GM21576 (cell line): ENCODE measurements around the gene DISC1.

Experiments
- ATAC-seq: cut with Tn5 transposase; IDR thresholded peaks from one replicate; pipeline ENCODE4 v1.9.1; 2021; ENCODE audit warnings: mild to moderate bottlenecking, moderate library complexity; ENCODE audit not compliant: unreplicated experiment

DISC1 gene

GRCh38 chr1:232017759-232018158 lies 391.2 kb downstream of the DISC1 start:
- no peak for ATAC-seq

- no peak for ATAC-seq
Measured at GRCh38 chr1:232018231-232019025, 391.8 kb downstream of the DISC1 start.

GRCh38 chr1:232019026-232019340 lies 392.4 kb downstream of the DISC1 start:
- ATAC-seq = no peak

- no peak for ATAC-seq
Measured at GRCh38 chr1:232020352-232020751, 393.8 kb downstream of the DISC1 start.

DNA sequence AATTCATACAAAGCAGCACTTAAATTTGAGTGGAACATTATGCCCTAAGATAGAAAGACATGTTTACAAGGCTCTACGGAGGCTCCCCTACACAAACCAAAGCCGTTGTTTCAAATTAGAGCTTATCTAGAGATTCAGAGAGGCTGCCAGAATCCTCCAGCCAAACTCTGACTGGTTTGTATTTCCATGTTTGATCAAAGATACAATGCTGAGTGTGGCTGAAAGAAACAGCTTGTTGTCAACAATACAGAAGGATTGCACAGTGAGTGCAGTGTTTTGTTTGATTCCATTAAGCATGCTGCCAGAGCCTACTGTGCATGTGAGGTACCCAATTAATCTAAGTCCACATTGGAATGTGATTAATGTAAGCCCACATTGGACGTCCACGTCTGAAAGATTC lies 402.7 kb downstream of the DISC1 start:
- no peak for ATAC-seq

DNA sequence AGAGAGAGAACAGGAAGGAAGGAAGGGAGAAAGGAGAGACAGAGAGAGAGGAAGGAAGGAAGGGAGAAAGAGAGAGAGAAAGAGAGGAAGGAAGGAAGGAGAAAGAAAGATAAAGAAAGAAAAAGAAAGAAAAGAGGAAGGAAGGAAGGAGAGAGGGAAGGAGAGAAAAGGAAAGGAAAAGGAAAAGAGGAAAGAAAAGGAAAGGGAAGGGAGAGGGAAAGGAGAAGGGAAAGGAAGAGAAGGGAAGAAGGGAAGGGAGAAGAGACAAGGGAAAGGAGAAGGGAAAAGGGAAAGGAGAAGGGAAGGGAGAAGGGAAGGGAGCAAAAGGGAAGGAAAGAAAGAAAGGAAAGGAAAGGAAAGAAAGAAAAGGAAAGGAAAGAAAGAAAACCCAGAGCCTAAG lies 404.6 kb downstream of the DISC1 start:
- no peak for ATAC-seq

GRCh38 chr1:232033285-232033684 lies 406.7 kb downstream of the DISC1 start:
- no peak for ATAC-seq

DNA sequence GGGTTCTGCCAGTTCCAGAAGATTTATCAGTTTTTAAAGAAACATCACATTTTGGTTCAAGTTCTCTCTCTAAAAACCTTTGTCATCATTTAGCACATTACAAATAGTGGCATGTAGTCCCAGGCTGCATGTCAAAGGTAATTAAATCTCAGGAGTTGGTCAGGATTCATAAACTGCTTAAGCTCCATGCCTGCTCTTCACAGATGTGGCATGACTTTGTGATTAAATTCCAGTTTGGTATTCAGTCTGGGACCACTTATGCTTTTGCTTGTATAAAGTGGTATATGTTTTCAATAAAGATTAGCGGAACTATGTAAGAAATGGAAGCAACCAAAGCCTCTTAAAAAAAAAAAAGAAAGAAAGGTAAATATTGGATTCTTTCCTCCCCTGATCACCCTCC lies 408.0 kb downstream of the DISC1 start:
- ATAC-seq = no peak

DNA sequence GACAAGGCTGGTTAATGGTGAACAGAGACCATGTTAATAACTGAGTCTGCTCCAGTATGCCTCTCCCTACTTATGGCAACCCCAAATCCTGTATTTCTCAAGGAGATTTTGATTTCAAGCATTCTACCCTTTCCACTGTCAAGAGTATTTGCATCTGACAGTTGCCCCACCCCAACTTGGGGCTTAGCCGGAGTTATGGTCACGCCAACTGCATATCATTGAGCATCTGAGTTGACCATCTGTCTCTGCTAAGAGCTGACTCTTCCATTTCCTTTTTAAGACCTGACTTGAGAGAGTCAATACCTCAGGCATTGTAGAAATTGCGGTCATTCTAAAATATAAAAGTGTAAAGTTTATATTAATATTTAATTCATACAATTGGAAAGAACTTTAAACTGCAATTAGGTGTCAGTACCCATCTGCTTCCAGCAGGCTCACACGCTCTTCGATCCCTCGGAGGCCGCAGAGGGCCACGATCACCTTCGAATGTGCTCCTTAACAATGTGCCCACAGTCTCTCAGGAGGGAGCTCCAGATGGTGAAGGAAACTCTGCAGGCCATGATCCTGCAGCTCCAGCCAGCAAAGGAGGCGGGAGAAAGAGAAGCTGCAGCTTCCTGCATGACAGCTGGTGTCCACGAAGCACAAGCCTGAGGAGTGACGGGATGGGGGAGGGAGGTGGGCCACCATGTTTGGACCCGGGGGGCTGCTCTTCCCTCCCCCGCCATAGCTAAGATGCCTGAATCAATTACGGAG lies 409.8 kb downstream of the DISC1 start:
- ATAC-seq = no peak

DNA sequence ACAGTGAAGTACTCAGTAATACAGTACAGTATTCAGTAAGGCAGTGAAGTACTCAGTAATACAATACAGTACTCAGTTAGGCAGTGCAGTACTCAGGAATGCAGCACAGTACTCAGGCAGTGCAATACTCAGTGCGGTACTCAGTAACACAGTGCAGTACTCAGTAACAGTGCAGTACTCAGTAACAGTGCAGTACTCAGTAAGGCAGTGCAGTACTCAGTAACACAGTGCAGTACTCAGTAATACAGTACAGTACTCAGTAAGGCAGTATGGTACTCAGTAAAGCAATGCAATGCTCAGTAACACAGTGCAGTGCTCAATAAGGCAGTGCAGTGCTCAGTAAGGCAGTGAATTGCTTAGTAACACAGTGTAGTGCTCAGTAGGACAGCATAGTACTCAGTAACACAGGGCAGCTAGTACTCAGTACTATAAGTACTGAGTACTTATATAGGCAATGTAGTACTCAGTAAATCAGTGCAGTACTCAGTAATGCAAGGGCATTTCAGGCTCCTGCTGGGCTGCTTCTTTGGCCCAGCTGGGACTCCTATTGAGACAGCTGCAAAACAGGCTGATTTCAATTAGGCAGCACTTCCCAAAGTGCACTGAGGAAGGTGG lies 411.3 kb downstream of the DISC1 start:
- ATAC-seq = no peak

DNA sequence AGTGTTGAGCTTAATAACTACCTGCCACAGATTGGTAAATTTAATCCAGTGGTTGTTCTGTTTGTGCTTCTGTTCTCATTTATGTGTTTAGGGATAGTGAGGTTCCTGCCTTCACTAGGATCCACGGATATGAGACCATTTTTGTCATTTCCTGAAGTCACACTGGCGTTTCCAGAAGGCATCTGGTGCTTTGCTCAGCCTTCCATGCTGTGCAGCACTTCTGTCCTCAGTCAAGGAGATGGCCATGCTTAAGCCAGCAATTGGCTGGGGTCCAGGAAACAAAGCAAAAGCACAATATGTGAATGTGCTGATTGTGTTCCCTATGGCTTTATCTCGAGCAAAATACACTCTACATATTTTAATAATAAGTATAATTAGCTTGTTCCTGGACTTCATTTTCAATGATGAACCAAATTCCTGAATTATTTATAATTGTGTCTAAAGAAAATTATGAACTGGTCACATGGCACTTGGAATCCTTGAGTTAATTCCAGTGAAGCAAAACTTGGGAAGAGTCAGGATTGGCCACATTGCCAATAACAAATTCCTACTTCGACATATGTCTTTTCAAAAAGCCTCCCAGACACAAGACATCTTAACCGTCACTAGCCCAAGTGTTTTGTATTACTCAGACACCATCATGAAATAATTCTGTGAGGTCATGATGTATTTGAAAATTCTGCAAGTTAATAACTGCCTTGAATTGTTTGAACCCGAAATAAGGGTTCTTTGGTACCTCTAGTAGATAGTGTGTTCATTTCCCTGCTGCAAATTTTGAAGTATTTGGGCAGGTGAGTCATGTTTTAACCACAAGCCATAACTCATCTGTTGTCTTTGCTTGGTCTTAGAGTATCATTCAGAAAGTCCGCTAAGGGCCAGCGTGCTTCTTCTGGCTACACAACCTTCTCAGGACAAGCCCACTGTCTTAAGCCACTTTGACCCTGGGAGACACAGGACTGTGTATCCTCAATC lies 412.4 kb downstream of the DISC1 start:
- no peak for ATAC-seq

DNA sequence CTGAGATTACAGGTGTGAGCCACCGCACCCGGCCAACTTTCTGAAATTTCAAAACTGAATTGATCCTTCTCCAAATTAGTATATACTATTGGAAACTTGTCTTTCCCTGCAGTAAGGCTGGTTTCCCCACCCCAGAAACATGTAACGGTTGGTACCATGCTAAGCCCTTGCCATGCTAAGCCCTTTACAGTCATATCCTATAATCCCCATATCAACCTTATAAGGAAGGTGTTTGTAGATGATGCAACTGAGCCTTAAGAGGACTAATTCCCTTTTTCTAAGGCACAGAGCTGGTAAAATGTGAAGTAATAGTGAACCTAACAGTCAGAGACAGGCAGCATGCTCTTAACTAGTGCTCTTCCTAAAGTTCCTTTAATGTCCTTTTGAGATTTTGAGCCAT lies 413.7 kb downstream of the DISC1 start:
- no peak for ATAC-seq

- ATAC-seq = no peak
Measured at GRCh38 chr1:232044728-232045127, 418.1 kb downstream of the DISC1 start.

DNA sequence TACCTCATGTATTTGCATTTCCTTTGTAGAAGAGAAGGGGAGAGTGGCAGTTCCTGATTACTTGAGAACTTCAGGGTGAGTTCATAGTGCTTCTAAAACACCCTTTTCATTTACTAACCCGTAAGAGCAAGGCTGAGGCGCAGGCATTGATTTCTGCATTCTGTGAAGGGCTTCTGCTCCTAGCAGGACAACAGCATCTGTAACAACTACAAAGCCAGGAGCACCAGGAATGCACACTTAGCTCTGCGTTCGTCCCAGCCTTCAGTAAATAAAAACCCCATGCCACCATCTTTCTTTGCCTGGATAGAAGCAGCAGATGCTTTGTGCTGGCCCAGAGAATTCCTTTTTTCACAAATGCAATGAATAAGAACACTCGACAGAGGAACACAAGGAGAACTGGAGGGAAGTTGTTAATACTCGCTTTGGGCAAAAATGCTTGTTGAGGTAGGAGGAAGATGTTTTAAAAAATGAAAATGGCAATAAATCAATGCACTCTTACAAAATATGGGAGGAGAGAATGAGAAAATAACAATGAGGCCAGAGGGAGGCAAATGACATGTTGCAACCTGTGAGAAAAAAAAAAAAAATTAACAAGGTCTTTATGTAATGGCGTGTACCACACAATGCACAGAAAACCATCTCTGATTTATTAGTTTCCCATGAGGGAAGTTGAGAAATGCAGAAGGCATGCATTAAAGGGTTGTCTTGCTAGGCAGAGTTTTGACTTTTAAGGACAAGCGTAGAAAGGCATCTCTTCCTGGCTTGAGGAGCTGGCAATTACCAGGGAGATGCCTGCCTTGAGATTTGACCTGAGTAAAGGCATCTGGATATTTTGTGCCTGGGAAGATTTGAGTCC lies 418.8 kb downstream of the DISC1 start:
- ATAC-seq = no peak

- no peak for ATAC-seq
Measured at GRCh38 chr1:232046451-232047306, 420.1 kb downstream of the DISC1 start.

- no peak for ATAC-seq
Measured at GRCh38 chr1:232047473-232047872, 420.9 kb downstream of the DISC1 start.

GRCh38 chr1:232048481-232048880 lies 421.9 kb downstream of the DISC1 start:
- no peak for ATAC-seq

DNA sequence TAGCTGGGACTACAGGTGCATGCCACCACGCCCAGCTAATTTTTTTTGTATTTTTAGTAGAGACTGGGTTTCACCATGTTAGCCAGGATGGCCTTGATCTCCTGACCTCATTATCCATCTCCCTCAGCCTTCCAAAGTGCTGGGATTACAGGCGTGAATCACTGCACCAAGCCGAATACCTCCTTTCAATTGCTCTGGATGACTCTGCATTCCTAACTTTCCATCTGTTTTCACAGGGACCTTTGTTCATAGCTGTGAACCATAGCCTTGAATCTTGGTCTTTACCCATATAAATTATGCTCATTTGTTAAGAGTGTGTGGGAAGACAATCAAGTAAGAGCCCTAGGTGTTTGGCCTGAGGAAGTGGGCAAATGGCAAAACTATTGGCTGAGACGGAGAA lies 422.7 kb downstream of the DISC1 start:
- no peak for ATAC-seq
